ENCODE results near the gene CNOT10.

DNA sequence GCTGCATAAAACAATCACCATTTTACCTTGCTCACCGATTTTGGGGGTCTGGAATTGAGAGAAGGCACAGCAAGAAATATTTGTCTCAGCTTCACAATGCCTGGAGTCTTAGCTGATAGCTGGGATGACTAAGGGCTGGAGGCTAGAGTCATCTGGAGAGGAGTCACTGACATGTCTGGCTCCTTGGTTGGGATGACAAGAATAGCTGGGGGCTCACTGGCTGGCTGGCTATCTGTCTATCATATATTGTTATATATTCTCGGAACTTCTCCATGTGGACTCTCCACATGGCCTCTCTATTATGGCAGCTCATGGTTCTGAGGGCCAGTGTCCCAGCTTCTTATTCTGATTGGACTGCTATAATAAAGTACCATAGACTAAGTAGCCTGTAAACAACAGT is 112.8 kb downstream of the CNOT10 start:
- TF ChIP-seq POLR2A (IDR thresholded peaks at IDR 0.05; ENCODE audit: low read length), result no peak
- no peak for TF ChIP-seq GATA1 (IDR thresholded peaks at IDR 0.05; ENCODE audit: low read depth, low read length)

Data from erythroblast (primary cell).